GM10248 (cell line): Measurements from ENCODE around the gene VANGL2.

ENCODE experiments used
- CTCF ChIA-PET: fragments of 300-600 bp; sonication (Branson Sonifier 250); formaldehyde crosslinking; extraction: SDS; loops from one replicate; lab custom pipeline; 2021; ENCODE audit warnings: antibody characterized with exemption; lab: Yijun Ruan, JAX
- POLR2A ChIA-PET: fragments of 350-650 bp; sonication (Branson Sonifier 250); formaldehyde crosslinking; extraction: SDS; loops from one replicate; lab custom pipeline; 2020; ENCODE audit warnings: antibody characterized with exemption; lab: Yijun Ruan, JAX
- DNase-seq: peaks from one replicate; pipeline ENCODE4 v3.0.0; 2012; ENCODE audit errors: extremely low spot score
- TF ChIP-seq, protein P1 (sequence below): IDR thresholded peaks from 2 replicates; pipeline ENCODE4 v1.5.1; 2012; ENCODE audit warnings: mild to moderate bottlenecking, low read depth; ENCODE audit errors: extremely low read depth, missing control alignments, control extremely low read depth

Gene VANGL2

GRCh38 chr1:160402001-160402795, 1.8 kb downstream of the VANGL2 start:
- DNase-seq, result no peak
- TF ChIP-seq, protein P1, sequence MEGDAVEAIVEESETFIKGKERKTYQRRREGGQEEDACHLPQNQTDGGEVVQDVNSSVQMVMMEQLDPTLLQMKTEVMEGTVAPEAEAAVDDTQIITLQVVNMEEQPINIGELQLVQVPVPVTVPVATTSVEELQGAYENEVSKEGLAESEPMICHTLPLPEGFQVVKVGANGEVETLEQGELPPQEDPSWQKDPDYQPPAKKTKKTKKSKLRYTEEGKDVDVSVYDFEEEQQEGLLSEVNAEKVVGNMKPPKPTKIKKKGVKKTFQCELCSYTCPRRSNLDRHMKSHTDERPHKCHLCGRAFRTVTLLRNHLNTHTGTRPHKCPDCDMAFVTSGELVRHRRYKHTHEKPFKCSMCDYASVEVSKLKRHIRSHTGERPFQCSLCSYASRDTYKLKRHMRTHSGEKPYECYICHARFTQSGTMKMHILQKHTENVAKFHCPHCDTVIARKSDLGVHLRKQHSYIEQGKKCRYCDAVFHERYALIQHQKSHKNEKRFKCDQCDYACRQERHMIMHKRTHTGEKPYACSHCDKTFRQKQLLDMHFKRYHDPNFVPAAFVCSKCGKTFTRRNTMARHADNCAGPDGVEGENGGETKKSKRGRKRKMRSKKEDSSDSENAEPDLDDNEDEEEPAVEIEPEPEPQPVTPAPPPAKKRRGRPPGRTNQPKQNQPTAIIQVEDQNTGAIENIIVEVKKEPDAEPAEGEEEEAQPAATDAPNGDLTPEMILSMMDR, result no peak
- POLR2A ChIA-PET, result no interaction called here
- CTCF ChIA-PET, result interaction anchor here (0.7 to 1.1 kb wide), 2 partner anchors 8 to 26 kb away, joined by 3 to 4 read pairs; no protein-coding TSS in a partner anchor

- DNase-seq, result no peak
- CTCF ChIA-PET, result no interaction called here
Observed at GRCh38 chr1:160403244-160403643, 2.9 kb downstream of the VANGL2 start.

GRCh38 chr1:160404094-160404493, 3.7 kb downstream of the VANGL2 start:
- TF ChIP-seq, protein P1, result no peak
- DNase-seq, result no peak
- CTCF ChIA-PET, result interaction anchor here (1.4 kb wide), 1 partner anchor 17 kb away, joined by 4 read pairs; no protein-coding TSS in a partner anchor
- POLR2A ChIA-PET, result no interaction called here

More at GRCh38 chr1:160403244-160403643, 2.9 kb downstream of the VANGL2 start:
- TF ChIP-seq, protein P1, result no peak
- POLR2A ChIA-PET, result no interaction called here

GRCh38 chr1:160405331-160405877, 5.0 kb downstream of the VANGL2 start:
- CTCF ChIA-PET, result no interaction called here
- TF ChIP-seq, protein P1, result no peak
- POLR2A ChIA-PET, result no interaction called here
- no peak for DNase-seq

- CTCF ChIA-PET, result interaction anchor here (1.0 kb wide), 1 partner anchor 200 kb away, joined by 3 read pairs; no protein-coding TSS in a partner anchor
- no peak for DNase-seq
- TF ChIP-seq, protein P1, result no peak
- POLR2A ChIA-PET, result no interaction called here
Observed at GRCh38 chr1:160406131-160406968, 6.0 kb downstream of the VANGL2 start.
